SK-N-MC (cell line): Measurements from ENCODE around the gene NCOA3.

ENCODE experiments used
- EZH2 ChIP-seq: fragments of 200-600 bp; sonication (generic); IDR thresholded peaks from one replicate; pipeline ENCODE4 v1.6.1; 2017; ENCODE audit warnings: antibody characterized with exemption
- FOXP2 ChIP-seq: optimal IDR thresholded peaks from 2 replicates; pipeline ENCODE3; 2011; ENCODE audit warnings: mild to moderate bottlenecking, moderate library complexity; ENCODE audit not compliant: insufficient read depth; ENCODE audit errors: extremely low read length, control extremely low read depth
- POLR2AphosphoS5 ChIP-seq: IDR thresholded peaks from 2 replicates; pipeline ENCODE4 v1.6.1; 2012; ENCODE audit warnings: mild to moderate bottlenecking, low read depth, low read length, borderline replicate concordance

GRCh38 chr20:47456952-47457724 is 44.5 kb upstream of the NCOA3 start:
- no peak for TF ChIP-seq EZH2
- no peak for TF ChIP-seq FOXP2
- TF ChIP-seq POLR2AphosphoS5 = no peak
